H7 (cell line): ENCODE data around the gene HOXD11. TPM values are rescaled to one million over a fixed set of nuclear protein-coding genes. Genes with fewer than 3 reads are reported as not detected.

Source experiments
- DNase-seq: peaks from one replicate; pipeline ENCODE4 v3.0.0; 2012
- H3K27me3 ChIP-seq: 2 replicates; pipeline ENCODE4 v1.6.0; 2011; ENCODE audit warnings: mild to moderate bottlenecking, low read length; ENCODE audit not compliant: control insufficient read depth, insufficient read depth
- H3K36me3 ChIP-seq: replicated peaks from 2 replicates; pipeline ENCODE4 v1.5.1; 2011; ENCODE audit warnings: low read length; ENCODE audit not compliant: control insufficient read depth, insufficient read depth
- H3K4me3 ChIP-seq: 2 replicates; pipeline ENCODE4 v1.5.1; 2011; ENCODE audit warnings: low read depth, mild to moderate bottlenecking, control low read depth, low read length, moderate library complexity; ENCODE audit not compliant: insufficient read depth
- total RNA-seq: library from RNA; depleted of rRNA; stranded (reverse); fragments of >200 nt; shearing (Covaris generic); gene quantifications from 2 replicates; pipeline ENCODE4 v1.2.3, GENCODE V29; 2014

The HOXD11 gene
- total RNA-seq, 1 experiment from 2014 or later: not detected

- Histone ChIP-seq H3K36me3 (no peaks in the 10 kb centered on the region), H3K4me3 (no peak overlapping the region), H3K27me3 (peaks cover 100% of the 10 kb centered on the region)
- no peak for DNase-seq
Measured at GRCh38 chr2:176114120-176114929, 7.2 kb downstream of the HOXD11 start.

DNA sequence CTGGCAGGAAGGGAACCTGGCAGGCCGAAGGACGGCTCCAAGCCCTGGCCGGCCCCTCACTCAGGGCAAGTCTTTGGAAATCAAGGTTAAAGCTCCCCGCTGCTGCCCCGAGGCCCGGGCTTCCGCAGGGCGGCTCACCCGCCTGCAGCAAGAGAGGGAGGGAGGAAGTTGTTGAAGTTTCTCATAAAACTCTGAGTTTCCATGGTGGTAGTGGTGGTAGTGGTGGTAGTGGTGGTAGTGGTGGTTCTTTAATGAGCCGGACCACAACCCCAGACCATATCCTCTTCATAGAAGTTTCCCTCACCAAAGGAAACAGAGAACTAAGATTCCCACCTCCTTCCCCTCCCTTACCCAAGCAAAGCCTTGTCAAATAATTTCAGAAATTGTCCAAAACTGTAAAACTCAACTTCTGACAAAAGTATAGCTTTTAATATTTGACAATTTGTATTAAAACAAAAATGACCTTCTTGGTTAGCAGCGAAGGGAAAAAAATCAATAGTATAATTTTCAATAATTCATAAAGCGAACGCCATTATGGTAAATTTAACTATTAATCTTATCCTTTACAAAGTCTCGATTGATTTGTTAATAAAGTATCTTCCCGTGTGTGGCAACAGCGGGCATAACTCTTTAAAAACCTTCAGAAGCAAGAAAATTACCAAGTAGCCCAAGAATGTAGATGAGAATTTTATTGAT is 8.0 kb downstream of the HOXD11 start:
- no peak overlapping the region for H3K4me3 ChIP-seq
- DNase-seq: peak; percentile 72

GRCh38 chr2:176115883-176116813 is 9.1 kb downstream of the HOXD11 start, which contains the start of gene HOXD10:
HOXD10 (plus strand) TSS chr2:176116778; CDS start chr2:176116834, 56 bp downstream.
- DNase-seq: peak; percentile 93
- peaks cover 100% of the 10 kb centered on the region for H3K27me3 ChIP-seq
- H3K36me3 ChIP-seq: no peaks in the 10 kb centered on the region
- peak within 1 kb of the TSS; percentile 7; the same call in 1 of the 2 replicates for H3K4me3 ChIP-seq

More for the DNA sequence above, 8.0 kb downstream of the HOXD11 start:
- H3K27me3 ChIP-seq: peaks cover 100% of the 10 kb centered on the region
- H3K36me3 ChIP-seq: no peaks in the 10 kb centered on the region

- H3K36me3 ChIP-seq: no peaks in the 10 kb centered on the region
- H3K4me3 ChIP-seq: no peak overlapping the region
- H3K27me3 ChIP-seq: peaks cover 100% of the 10 kb centered on the region
- peak; percentile 52 for DNase-seq
Measured at GRCh38 chr2:176117162-176117822, 10.2 kb downstream of the HOXD11 start.

GRCh38 chr2:176117823-176118371 is 10.8 kb downstream of the HOXD11 start:
- H3K27me3 ChIP-seq: peaks cover 100% of the 10 kb centered on the region
- H3K4me3 ChIP-seq: no peak overlapping the region
- no peaks in the 10 kb centered on the region for H3K36me3 ChIP-seq
- DNase-seq: no peak

- DNase-seq: peak; percentile 87
- no peak overlapping the region for H3K4me3 ChIP-seq
- H3K36me3 ChIP-seq: no peaks in the 10 kb centered on the region
- H3K27me3 ChIP-seq: peaks cover 100% of the 10 kb centered on the region
Measured at GRCh38 chr2:176118601-176119339, 11.7 kb downstream of the HOXD11 start.

- Histone ChIP-seq H3K27me3 (peaks cover 100% of the 10 kb centered on the region), H3K4me3 (no peak overlapping the region), H3K36me3 (no peaks in the 10 kb centered on the region)
- DNase-seq: no peak
Measured at GRCh38 chr2:176120364-176121189, 13.5 kb downstream of the HOXD11 start.

- H3K4me3 ChIP-seq: no peak overlapping the region
- peaks cover 100% of the 10 kb centered on the region for H3K27me3 ChIP-seq
- no peaks in the 10 kb centered on the region for H3K36me3 ChIP-seq
- DNase-seq: peak; percentile 76
Measured at GRCh38 chr2:176121190-176122051, 14.3 kb downstream of the HOXD11 start.

DNA sequence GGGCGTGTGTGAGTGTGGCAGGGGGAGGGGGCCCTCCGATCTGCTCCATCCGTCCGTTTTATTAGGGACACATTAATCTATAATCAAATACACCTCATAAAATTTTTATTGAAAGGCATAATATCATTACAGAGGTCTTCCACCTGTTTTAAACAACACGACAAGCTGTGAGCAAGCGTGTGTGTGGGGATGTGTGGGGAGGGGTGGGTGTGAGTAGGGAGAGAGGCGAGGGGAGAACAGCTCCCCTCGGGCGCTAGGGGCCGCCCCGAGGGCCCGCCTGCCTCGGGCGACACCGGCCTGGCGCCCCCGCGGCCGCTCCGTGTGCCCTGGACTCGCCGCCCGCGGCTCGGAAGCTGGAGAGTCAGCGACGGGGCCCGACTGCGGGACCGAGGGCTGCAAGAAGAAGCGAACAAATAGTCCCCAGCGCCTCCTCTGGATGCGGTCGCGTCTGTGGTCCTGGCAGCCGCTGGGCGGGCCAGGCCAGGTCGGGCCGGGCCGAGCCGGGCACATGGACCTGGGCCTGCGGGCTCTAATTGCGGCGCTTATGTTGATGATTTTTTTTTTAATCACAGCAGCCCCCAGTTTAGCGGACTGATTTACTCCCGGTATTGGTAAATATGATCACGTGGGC is 15.1 kb downstream of the HOXD11 start:
- DNase-seq: peak; percentile 87
- H3K27me3 ChIP-seq: peaks cover 100% of the 10 kb centered on the region
- H3K36me3 ChIP-seq: no peaks in the 10 kb centered on the region
- no peak overlapping the region for H3K4me3 ChIP-seq

DNA sequence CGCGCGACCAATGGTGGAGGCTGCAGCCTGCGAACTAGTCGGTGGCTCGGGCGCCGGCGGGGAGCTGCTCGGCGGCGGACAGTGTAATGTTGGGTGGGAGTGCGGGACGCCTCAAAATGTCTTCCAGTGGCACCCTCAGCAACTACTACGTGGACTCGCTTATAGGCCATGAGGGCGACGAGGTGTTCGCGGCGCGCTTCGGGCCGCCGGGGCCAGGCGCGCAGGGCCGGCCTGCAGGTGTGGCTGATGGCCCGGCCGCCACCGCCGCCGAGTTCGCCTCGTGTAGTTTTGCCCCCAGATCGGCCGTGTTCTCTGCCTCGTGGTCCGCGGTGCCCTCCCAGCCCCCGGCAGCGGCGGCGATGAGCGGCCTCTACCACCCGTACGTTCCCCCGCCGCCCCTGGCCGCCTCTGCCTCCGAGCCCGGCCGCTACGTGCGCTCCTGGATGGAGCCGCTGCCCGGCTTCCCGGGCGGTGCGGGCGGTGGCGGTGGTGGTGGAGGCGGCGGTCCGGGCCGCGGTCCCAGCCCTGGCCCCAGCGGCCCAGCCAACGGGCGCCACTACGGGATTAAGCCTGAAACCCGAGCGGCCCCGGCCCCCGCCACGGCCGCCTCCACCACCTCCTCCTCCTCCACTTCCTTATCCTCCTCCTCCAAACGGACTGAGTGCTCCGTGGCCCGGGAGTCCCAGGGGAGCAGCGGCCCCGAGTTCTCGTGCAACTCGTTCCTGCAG is 15.8 kb downstream of the HOXD11 start, which contains the start of gene HOXD9:
HOXD9 (plus strand) TSS at position 37 of the 728 bp plus-strand sequence; CDS start at position 87, 50 bp downstream.
- peak; percentile 86 for DNase-seq
- H3K4me3 ChIP-seq: peak within 1 kb of the TSS; percentile 6; the same call in 1 of the 2 replicates
- H3K36me3 ChIP-seq: no peaks in the 10 kb centered on the region
- H3K27me3 ChIP-seq: peaks cover 100% of the 10 kb centered on the region
